SK-N-DZ (cell line): ENCODE data around the gene HES2. TPM values are rescaled to one million over a fixed set of nuclear protein-coding genes. Genes with fewer than 3 reads are reported as not detected.
"Not testable (repeated sequence)": the region's sequence is repeated elsewhere in the genome, so short reads cannot be mapped to it uniquely, and the experiment has no call there.

Source experiments
- DNase-seq: peaks from one replicate; pipeline ENCODE4 v3.0.0-alpha.2; 2015; ENCODE audit warnings: low spot score
- polyA plus RNA-seq, 2 experiments: library from polyadenylated mRNA; depleted of rRNA; stranded (reverse); fragments of >200 nt; gene quantifications; 2 replicates each; pipeline ENCODE4 v1.2.3, GENCODE V29; 2014

Gene HES2
- polyA plus RNA-seq (2014; cell fraction: cytosol; rRNA removed) = 0.48 TPM in 1 of 2 replicates, not detected in the other
- 0.13 and 1.3 TPM in 2 replicates for polyA plus RNA-seq (2014; cell fraction: nucleus; rRNA removed)

GRCh38 chr1:6419804-6420453 is at the start of gene HES2:
HES2 (minus strand) TSS chr1:6419919; CDS start chr1:6419820, 99 bp downstream.
- DNase-seq = no peak

- DNase-seq = no peak
Measured at GRCh38 chr1:6468729-6469461, 49.2 kb upstream of the HES2 start.

GRCh38 chr1:6467744-6468688 is 48.3 kb upstream of the HES2 start:
- no peak for DNase-seq

- DNase-seq = no peak
Measured at GRCh38 chr1:6467224-6467623, 47.5 kb upstream of the HES2 start.

GRCh38 chr1:6466751-6467150 is 47.0 kb upstream of the HES2 start:
- no peak for DNase-seq

GRCh38 chr1:6466023-6466422 is 46.3 kb upstream of the HES2 start, which contains the start of gene TNFRSF25:
TNFRSF25 (minus strand) TSS chr1:6466173; CDS start chr1:6466107, 66 bp downstream.
- no peak for DNase-seq

GRCh38 chr1:6465461-6466005 is 45.8 kb upstream of the HES2 start:
- DNase-seq = no peak

- DNase-seq = no peak
Measured at GRCh38 chr1:6464915-6465314, 45.2 kb upstream of the HES2 start.

GRCh38 chr1:6464514-6464836 is 44.8 kb upstream of the HES2 start:
- no peak for DNase-seq

GRCh38 chr1:6463120-6463412 is 43.3 kb upstream of the HES2 start:
- DNase-seq = no peak

- no peak for DNase-seq
Measured at GRCh38 chr1:6462412-6463119, 42.8 kb upstream of the HES2 start.

GRCh38 chr1:6461538-6462411 is 42.1 kb upstream of the HES2 start:
- DNase-seq = no peak

GRCh38 chr1:6461051-6461530 is 41.4 kb upstream of the HES2 start:
- no peak for DNase-seq

GRCh38 chr1:6460301-6461050 is 40.8 kb upstream of the HES2 start:
- no peak for DNase-seq

GRCh38 chr1:6459850-6460265 is 40.1 kb upstream of the HES2 start:
- no peak for DNase-seq

GRCh38 chr1:6456800-6457466 is 37.2 kb upstream of the HES2 start:
- DNase-seq = peak; percentile 25

- not testable (repeated sequence) for DNase-seq
Measured at GRCh38 chr1:6455752-6456520, 36.2 kb upstream of the HES2 start.
